HG02973 (cell line): ENCODE measurements around the gene DCTD.

Experiments used
- ATAC-seq: cut with Tn5 transposase; IDR thresholded peaks from one replicate; pipeline ENCODE4 v1.9.1; 2021; ENCODE audit warnings: moderate library complexity; ENCODE audit not compliant: unreplicated experiment

DCTD gene

DNA sequence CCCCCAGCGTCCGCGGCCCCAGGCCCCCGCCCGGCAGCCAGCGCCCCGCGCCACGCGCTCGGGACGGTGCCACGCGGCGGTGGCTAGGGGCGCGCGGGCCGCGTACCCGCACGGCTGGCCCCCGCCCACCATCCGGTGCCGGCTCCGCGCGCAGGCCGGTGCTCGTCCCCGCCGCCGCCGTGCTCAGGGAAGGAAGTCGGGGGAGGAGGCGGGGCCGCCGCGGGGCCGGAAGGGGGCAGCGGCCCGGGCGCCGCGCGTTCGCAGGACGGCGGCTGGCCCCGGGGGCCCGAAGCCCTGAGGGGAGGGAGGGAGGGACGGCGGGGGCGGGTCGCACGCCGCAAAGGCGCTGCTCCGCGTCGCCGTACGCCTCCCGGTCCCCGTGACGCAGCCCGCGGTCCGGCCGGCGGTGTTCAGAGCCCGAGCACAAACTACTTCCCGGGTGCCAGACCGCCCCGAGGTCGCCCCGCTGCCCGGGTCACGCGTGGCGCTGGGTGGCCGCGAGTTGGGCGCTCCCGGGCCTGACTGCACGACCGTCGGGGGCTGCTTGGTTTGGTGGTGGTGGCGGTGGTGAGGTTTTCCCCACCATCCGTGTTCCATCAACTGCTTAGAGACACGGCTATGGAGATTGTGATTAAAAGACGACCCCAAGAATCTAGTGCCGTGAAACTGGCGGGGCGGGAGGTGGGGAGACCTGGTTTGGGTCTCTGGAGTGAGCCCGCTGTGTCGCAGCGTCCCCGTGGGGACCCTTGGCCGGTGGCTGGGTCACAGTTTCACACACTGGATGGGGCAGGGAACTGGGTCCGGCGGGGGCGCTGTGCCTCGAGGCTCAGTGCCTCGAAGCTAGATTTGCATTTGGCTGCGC lies at the start of gene DCTD:
Gene DCTD (minus strand): TSS at position 205 of the 862 bp plus-strand sequence. CDS start 1,818 bp downstream, outside the sequence.
- ATAC-seq = peak; percentile 84

DNA sequence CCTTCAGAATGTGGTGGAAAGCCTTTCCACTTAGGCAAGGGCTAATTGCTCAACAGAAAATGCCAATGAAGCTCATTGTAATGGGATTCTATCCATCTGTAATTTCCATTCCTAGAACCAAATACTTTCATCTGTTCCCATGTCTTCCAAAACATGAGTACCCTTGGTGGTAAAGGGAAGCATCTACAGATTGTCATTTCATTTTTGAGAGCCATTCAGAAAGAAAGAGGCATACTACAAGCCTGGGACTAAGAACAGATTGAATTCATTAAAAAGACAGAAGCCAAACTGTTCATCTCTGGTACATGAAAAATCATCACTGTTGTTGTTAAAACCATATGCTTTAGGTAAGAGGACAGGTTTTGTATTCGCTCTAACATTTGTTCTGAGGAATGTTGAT lies 43.6 kb upstream of the DCTD start:
- ATAC-seq = no peak

DNA sequence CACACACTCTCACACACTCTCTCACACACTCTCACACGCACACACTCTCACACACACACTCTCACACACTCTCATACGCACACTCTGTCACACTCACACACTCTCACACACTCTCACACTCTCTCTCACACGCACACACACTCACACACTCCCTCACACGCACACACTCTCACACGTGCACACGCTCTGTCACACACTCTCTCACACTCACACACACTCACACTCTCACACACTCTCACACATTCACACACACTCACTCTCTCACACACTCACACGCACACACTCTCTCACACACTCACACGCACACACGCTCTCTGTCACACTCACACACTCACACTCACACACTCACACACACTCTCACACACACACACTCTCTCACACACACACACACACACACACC lies 43.0 kb upstream of the DCTD start:
- no peak for ATAC-seq

DNA sequence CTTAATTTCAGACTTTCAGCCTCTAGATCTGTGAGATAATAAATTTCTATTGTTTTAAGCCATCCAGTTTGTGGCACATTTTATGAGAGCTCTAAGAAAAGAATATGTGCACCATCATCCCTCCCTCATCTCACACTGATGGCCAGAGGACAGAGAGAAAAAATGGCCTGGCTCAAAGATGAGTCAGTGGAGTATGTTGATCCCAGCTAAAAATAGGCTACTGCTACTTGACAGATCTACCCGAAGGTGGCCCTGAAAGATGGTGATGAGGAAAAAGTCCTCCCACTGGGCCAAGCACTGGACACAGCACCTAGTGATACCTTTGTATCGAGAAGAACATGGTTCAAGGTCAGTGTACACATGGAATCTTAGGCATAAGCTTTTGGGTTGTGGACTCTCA lies 38.2 kb upstream of the DCTD start:
- ATAC-seq = no peak

DNA sequence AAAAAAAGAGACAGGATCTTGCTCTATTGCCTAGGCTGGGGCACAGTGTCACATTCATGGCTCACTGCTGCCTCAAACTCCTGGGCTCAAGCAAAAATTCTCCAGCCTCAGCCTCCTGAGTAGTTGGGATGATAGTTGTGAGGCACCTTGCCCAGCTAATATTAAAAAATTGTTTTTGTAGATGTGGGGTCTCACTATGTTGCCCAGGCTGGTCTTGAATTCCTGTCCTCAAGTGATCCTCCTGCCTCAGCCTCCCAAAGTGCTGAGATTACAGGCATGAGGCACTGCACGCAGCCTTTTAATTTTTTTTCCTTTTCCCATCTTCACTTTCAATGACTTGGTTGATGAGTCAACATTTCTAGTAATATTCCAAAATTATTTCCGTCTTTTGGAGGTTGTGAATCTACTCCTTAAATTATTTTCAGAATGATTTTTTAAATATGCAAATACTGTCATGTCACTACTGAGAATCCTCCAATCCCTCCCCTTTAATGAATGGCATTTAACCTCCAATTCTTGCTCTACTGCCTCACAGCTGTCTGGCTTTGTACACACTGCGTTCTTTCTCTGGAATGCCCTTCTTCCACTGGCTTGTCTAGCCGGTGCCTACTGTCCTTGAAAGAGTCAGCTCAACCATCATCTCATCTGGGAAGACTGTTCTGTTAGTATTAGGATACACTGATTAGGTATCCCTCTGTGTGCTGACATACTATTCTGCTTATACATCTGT lies 27.5 kb upstream of the DCTD start:
- no peak for ATAC-seq

DNA sequence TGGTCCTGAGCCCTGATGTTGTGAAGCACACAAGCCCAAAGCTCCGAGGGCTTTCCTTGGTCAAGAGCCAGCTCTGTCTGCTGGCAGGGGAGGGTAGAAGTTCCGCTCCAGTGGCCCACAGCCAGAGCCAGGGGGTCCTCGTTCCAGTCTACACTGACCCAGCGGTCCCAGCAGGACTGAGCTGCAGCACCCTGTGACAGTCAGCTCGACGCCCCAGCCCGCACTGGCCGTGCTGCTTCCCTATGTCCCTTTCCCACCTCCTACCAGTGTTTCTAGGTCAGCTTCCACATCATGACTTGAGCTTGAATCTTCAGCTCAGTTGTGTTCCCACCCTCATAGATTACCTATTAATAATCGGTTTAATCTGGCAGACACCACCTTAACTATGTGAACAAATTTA lies 22.5 kb upstream of the DCTD start:
- ATAC-seq = no peak

DNA sequence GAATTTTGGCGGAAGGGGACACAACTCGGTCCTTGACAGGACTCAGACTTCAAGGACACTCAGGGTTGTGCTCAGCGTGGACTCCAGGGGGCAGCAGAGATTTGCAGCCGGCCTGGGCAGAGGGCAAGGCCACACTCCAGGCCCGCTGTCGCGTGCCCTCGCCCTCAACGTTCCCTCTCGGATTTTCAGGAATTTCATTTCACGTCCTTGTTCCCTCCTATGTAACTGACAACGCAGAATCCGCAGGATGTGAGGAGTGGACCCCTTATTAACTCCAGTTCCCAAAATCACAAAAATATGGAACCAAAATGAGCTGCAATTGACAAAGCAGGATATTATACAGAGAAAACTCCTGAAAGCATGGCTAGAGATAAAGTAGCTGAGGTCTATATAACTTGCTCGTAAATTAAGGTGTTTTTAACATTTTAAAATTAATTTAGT lies 21.0 kb upstream of the DCTD start:
- ATAC-seq = peak; percentile 92

DNA sequence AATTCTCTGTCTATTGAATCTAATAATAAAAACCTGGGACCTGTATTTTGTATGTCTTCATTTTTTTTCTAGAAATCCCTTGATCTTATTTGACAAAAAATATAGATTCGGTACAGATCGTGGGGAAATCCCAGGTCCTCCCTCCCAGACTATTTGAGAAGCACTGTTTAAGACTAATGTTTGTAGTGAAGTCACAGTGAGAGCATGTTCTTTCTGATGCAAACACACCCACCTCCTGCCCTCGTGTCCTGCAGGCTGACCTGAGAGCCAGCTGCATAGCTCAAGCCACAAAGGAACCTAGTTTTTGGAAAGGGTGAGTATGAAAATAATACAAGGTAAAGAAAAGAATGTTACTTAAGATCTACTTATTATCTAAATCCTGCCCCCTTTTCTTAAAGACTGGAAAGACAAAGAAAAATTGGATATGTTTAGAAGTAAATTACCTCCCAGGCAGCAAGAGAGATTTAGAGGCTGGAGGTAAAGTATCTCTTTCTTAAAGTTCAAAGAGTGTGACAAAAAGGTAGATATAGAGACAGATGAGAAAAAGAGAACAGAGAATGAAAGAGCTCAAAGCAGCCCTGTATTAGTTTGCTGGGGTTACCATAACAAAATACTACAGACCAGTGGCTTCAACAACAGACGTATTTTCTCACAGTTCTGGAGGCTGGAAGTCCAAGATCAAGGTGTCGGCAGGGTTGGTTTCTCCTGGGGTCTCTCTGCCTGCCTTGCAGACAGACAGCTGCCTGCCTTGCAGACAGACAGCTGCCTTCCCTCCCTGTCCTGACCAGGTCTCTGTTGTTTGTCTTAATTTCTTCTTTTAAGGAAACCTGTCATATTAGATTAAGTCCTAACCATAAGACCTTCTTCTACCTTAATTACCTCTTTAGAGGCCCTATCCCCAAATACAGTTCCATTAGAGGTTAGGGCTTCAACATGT lies 20.4 kb upstream of the DCTD start:
- ATAC-seq = no peak

DNA sequence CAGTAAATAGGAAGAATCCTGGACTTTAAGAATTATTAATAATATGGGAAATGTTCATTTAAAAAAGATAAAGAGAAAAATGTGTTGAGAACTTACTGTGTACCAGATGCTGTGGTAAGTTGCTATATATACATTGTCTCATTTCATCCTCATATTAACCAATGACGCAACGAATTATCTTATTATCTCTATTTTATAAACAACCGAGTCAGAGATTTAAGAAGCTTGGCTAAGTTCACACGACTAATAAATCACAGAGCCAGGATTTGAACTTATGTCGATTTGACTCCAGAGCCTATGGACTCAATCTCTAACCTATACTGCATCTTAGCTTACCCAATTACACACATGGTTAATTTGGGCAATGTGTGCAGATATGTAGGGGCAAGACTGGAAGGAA lies 15.5 kb upstream of the DCTD start:
- ATAC-seq = no peak

DNA sequence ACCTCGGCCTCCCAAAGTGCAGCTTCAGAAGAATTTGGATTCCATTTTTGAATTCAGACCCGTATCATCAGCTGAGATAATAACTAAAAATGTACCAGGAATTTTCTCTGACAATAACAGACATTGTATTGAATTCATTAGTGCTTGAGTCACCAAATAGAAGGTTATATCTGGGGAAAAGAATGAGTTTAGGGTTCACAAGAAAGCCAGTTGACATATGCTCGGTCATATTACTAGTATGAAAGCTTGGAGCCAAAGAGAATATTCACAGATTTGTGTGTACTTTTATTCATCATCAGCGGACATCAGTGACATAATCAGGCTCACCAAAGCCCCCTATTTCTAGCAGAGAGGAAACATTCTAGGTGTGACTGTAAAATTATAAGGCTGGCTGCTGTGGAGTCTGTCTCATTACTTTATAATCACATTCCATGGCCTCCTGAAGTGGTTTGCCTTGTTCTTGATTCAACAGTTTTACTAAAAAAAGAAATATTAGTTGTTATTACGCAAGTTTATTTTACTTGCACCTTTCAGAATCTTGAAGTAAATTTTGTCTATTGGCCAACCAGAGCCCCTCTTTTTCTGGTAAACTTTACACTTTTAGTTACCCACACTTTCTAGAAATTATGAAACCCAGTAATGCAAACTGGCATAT lies 14.6 kb upstream of the DCTD start:
- no peak for ATAC-seq

DNA sequence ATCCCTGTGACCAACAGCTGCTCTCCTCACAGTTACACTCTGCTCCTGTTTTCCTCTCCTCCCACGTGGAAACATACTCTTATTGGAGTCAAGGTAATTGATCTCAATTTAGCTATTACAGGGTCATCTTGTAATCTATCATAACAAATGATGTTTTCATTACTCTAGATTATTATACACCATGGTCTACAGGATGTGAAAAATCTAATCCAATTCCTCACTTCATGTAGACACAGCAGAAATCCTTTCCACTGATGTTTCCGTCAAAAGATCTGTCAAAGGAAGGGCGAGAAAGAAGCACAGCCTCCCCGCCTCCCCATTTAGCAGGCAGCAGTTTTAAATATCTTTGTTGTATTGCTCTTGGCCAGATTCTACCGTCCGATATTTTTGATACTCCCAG lies 13.7 kb upstream of the DCTD start:
- no peak for ATAC-seq

DNA sequence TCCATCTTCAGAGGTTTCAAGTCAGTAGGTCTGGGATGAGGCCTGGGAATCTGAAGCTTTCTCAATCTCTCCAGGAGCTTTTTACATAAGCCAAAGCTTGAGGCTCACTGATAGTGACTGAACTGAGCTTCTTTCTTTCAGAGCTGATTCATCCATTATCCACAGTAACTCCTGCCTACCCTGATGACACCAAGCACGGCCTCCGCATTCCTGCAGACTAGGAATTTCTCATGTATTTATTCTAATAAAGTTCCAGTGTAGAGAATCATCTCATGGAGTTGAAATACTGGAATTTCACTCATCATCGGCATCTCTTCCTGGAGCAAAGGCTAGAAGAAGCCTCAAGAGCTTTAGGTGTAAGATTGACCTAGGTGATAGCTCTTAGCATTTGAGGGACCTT lies 12.1 kb upstream of the DCTD start:
- ATAC-seq = no peak

DNA sequence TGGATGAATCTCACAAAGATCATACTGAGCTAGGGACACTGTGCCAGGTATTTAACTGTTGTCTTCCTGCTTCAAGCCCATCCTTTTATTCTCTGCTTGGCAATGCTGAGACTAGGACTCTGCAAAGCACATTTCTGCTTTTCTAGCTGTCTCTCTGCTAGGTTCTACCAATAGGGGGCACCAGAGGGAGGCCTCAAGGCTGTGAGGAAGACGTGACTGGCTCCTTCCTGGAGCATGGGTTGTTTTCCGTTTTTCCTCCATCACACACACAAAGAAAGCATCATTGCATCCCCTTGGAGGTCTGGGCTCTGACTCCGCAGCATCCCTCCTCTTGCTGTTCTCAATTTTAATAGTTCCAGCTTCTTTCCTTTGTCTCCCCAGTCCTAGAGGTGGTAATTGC lies 10.9 kb upstream of the DCTD start:
- ATAC-seq = no peak

DNA sequence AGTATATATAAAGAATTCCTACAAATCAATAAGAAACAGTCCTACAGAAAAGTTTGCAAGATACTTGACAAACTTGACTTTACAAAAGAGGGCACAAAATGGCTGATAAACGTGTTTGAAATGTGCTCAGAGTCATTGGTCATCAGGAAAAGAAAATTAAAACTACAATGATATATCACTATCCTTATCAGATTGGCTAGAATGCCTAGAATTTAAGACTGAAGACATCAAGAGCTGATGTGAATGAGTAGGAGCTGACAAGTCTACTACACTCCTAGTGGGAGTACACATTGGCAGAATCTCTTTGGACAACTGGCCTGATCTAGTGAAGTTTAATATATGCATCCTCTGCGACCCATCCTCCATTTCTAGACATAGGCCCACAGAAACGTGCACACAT lies 10.3 kb upstream of the DCTD start:
- no peak for ATAC-seq

DNA sequence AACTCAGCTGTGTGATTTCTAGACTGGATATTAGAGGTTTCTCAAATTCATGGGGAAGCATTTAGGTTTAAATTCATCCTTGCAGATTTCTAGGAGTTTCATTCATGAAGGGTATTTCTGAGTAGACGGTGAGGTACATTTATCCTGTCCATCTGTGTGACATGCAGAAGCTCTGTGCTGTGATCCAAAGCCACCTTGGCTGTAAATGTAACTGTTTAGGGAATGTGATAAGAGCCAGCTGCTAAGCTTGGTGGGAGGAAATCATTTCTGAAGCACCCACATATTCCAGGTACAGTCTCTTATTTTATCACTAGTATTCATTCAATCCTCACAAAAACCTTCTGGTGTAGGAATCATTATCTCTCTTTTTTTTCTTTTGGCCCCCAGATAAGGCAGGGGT lies 8.7 kb upstream of the DCTD start:
- ATAC-seq = no peak

DNA sequence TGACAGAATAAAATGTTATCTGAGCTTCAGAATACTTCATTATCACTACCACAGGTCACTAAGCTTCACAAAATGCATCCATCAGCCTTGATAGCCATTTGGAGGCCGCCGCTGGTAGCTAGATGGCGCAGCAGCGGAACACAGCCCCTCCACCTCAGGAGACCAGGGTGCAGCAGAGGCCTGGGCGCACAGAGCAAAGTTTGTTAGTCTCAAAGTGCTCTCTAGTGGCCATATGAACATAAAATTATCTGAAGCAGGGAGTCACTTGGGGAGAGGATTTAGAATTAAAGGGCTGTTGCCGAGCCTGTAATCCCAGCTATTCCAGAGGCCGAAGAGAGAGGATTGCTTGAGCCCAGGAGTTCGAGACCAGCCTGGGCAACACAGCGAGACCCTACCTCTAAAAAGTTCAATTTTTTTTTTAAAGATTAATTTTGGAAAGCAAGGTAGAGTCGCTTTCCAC lies 8.1 kb upstream of the DCTD start:
- peak; percentile 94 for ATAC-seq

DNA sequence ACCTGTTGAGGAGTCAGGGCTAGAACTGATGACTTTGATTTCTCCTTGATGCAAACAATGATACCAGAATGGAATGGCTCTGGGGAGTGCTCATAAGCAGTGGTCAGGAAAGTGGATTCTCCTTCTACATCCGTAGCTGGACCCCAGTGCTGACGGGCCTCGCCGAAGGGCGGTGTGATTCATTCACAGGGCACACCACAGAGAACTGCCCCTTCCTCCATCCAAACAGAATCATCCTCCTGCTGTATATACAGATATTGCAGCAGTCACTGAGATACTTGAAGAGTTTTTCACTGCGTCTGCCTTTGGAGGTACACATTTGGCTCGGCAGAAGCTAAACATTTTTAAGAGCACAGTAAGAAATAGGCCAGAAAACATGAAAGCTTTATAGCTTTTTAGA lies 7.3 kb upstream of the DCTD start:
- ATAC-seq = no peak

DNA sequence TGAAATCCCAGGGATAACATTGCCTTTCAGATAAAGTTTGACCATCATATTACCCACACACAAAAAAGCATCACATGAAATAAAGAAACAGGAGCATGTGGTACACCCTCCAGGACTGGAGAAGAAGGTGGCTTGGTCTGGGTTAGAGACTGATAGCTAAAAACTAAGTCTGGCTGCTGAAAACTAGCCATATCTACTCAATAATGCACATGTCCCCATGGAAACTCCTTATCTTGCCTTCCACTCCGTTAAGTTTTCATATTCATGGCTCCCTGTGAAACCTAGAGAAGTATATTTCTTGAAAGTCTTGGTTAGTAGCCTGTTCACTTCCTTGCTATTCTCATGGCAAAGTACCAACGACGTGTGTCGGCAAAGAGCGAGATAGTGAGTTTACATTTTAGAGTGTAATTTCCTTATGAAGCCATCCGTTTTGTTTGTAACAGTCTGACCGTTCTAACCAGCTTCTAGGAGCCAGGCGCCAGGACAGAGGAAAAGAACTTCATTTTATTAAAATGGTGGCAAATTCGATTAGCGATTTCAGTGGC lies 6.7 kb upstream of the DCTD start:
- ATAC-seq = no peak

DNA sequence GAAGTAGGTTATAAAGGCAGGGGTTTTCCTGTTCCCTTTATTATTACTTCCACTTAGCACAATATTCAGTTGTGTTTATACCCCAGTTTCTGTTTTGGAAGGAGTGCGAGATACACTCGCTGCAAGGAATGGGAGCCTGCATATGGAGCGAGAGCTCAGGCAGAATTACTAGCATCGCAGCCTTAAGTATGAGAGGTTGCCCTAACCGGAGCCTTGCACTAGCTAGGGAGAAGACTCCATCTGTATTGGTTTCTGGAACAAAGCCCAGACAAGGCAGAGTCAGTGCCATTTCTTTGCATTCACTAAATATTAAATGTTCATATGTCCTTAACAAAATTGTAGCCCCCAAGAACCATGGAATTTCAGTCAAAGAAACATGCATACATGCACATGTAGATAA lies 6.2 kb upstream of the DCTD start:
- no peak for ATAC-seq
